ENCODE results near the gene WDR83. TPM values are rescaled to one million over a fixed set of nuclear protein-coding genes. Genes with fewer than 3 reads are reported as not detected.
"Not testable (repeated sequence)": the region's sequence is repeated elsewhere in the genome, so short reads cannot be mapped to it uniquely, and the experiment has no call there.

WDR83 gene
- total RNA-seq, 1 experiment from 2014 or later: 12.8 TPM

DNA sequence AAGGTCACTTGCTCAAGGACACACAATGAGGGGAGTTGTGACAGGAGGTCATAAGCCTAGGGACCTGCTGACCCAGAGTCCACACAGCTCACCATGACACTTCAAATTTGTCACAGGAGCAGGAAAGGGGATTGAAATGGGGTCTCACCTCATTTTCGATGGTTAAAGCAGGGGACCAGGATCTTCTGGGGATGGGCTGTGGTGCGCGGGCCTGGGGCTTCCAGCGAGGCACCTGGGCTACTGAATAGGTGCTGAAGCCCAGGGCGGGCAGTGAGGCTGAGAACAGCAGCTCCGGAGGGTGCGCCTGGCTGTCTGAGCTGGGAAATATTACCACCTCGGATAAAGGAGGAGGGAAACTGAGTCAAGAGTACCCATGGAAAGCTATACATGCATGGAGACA, 11.1 kb upstream of the WDR83 start:
- DNase-seq (ENCODE audit: low spot score): no peak

DNA sequence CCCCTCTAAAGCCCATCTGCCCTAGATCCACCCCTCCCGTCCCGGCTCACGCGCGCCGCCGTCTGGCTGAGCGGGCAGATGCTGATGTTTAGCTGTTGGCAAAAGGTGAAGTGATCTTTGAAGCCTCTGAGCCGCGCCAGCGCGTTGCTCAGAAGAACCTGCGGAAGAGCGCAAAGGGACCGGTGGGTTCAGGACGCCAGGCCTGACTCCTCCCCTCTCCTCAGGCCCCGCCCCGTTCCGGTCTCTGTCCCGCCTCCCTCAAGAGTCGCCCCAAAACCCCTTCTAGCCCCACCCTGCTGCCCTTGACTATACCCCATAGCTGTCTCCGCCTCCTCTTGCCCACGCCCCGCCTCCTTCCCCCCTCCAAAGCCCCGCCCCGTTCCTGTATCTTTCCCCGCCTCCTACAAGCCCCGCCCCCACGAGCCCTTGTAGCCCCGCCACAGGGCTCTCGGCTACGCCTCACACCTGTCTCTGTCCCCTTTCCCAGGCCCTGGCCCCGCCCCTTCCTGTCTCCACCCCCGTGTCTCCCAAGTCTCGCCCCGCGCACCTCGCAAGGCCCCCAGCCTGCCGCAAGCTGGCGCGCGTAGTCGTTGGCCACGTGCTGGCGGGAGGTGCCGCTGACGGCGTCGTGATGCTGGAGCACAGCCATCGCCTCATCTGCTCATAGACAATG, 9.6 kb upstream of the WDR83 start:
- DNase-seq (ENCODE audit: low spot score): no peak

DNA sequence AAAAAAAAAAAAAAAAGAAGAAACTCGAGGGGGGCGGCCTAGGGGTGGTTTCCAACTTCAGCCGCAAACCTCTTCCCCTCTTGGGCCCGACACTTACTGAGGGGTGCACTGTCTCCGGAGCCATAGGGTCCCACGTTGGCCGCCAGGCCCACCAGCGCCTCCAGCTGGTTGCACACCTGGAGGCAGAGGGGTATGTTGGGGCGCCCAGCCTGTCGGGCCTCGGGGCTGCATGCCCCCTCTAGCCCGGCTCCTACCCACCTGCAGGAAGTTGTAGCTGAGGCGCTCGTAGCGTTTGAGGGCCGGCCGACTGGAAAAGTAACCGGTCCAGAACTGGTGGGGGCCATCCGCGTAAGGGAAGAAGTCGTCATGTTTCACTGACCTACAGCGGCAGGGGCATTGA, 8.6 kb upstream of the WDR83 start:
- no peak for DNase-seq (ENCODE audit: low spot score)

DNA sequence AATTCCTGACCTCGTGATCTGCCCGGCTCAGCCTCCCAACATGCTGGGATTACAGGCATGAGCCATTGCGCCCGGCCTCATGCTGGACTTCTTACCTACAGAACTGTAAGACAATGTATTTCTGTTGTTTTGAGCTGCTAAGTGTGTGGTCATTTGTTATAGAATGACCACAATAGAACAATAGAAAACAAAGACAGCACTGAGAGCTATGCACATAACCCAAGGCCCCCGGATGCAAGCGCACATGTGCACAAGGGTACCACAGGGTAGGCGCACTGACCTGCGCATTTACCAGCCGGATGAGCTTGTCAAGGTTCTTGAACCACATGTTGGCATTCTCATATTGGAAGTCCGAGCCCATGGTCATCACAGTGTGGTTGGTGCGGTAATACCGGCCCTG, 5.6 kb upstream of the WDR83 start:
- no peak for DNase-seq (ENCODE audit: low spot score)

DNA sequence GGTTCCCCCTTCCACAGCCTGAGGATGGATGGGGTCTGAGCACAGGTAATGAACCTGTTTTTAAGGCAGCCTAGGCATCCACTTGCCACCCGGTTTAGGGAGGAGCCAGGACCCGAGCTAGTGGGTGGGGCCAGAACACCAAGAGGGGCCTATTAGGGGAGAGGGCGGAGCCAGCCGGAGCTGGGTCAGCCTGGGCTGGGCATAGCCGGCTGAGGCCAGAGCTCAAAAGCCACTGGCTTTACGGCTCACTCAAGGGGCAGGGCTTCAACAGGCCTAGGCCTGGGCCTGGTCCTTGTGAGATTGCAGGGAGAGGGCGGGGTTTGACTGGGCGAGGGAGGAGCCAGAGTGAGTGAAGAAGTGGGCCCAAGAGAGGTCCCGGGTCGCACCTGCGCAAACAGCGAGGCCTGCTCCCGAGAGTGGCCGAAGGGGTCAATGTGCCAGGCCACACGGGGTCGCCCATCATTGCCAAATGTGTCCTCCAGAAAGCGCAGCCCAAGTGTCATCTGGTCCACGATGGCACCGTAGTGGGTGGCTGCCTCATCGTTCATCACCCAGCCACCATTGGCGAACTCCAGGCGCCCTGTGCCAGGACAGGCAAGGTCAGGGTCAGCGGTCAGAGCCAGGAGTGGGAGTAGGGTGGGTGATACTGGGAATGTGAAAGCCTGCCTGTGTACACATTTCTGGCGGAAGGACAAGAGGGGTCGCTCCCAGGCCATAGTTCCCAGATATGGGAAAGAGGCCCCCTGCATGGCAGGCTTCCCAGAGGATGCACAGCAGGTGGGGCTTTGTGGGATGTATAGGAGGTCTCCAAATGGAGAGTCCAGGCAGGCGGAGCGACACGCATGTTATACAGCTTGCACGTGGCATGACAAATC, 2.0 kb upstream of the WDR83 start:
- no peak for DNase-seq (ENCODE audit: low spot score)

DNA sequence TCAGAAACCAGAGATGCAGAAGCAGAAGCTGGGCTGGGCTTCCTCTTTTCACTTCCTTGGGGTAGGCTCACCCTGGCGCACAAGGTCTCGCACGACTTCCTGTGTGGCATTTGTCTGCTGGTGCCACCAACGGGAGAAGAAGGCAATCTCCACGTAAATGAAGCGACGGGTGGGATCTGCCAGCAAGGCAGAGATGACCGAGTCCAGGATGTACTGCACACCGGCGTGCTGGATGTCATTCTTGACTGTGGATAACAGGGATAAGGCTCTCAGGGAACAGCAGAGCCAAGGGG, 1.4 kb upstream of the WDR83 start:
- DNase-seq (ENCODE audit: low spot score): no peak

DNA sequence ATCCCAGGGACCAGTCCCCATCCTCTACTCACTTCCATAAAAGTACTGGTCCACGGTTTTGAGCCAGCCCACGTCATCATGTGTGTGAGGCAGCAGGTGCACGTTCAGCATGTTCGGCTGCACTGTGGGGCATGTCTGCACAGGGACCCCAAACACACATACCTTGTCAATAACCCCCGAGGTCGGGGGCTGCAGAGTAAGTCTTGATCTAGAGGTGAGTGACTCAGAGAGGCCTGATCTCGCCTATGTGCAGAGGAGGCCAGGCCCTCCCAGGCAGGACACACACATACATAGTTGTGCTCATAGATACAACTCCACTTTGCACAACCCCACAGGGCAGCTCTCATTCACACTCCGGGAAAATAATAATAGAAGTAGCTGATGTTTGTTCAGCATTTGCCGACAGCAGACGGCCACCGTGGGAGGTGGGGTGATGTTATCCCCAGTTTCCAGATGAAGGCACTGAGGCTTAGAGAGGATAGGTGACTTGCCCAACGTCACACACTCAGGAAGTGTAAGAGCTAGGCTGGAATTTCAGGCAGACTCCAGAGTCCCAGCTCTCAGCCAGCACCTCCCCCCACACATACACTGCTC, 839 bp upstream of the WDR83 start:
- DNase-seq (ENCODE audit: low spot score): no peak

DNA sequence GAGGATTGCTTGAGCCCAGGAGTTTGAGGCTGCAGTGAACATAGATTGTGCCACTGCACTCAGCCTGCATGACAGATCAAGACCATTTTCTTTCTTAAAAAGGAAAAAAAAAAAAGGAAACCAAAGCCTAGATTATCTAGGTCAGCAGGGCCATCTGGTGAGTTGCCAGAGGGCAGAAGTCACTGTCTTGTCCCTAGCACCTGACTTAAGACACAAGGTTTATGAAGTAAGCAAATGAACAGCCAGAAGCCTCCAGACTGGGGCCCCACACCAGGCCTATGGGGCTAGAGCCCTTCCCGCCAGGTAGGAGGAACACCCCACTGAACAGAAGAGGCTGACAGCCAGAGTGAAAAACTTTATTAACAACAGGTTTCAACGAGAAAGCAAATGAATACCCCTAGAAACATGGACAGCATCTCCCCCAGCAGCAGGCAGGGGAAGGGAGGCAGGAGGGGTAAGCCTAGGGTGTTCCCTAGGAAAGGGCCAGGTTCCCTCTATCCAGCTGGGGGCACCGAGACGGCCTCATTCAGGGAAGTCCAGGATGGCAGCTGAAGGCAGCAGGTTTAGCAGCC, 1.2 kb downstream of the WDR83 start:
- no peak for DNase-seq (ENCODE audit: low spot score)

DNA sequence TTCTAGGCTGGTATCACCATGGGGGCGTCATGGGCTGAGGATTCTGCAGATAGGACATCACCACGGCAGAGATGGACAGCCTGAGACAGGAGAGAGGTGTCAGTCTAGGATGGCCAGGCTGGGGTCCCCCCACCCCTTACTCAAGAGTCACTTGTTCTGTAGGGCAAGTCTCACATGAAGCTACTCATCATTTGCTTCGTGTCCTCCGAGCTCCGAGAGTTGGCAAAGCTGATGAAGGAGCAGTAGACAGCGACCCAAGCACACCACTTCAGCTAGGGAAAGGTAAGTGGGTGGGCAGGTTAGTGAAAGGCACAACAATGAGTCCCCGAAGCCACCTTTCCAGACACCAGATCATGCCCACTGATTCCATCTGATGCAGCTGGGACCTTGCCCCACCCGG, 1.7 kb downstream of the WDR83 start:
- DNase-seq (ENCODE audit: low spot score): no peak

DNA sequence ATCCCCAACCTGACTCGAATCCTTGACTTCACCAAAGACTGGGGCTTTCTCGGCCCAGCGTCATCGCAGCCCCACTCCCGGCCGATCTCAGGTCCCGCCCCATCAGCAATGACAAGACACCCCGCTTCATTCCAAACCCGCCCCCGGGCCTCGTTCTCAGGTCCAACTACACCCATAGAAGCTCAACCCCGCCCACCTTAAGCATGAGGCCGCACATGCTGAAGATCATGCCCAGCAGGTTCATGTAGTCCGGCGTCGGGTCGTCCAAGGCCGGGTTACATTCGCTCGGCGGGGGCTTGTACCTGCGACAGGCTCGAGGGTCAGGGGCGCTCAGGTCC, 2.3 kb downstream of the WDR83 start:
- no peak for DNase-seq (ENCODE audit: low spot score)

DNA sequence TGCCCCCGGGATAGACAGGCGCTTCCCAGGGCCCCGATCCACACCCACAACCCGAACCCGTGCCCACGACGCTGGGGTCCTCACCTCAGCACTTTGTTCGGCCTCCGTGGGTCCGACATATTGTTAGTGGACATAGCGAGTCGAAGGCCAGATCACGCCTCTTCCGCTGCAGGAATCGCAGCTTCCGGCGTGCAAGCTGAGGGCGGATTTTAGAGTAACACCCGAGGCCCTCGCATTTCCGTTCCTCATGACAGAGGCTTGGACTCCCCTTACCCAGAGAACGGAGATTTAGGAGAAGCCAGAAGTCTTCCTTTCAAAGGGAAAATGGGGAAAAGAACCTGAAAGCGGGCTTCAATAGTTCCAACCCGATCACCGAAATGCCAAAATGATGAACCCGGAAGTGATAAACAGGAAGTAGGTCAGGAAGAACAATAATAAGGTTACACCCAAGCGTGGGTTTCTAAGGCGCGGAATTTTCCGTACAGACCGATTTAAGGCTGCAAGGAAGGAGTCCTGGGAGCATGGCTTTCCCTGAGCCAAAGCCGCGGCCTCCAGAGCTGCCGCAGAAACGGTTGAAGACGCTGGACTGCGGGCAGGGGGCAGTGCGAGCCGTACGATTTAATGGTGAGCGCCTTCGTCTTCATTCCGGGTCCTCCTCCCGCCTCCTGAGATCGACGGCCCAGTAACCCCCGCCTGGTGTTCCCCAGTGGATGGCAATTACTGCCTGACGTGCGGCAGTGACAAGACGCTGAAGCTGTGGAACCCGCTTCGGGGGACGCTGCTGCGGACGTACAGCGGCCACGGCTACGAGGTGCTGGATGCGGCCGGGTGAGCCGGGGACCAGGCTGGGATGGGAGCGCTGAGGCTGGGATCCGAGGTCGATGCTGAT, 2.9 kb downstream of the WDR83 start:
- peak; percentile 75 for DNase-seq (ENCODE audit: low spot score)

DNA sequence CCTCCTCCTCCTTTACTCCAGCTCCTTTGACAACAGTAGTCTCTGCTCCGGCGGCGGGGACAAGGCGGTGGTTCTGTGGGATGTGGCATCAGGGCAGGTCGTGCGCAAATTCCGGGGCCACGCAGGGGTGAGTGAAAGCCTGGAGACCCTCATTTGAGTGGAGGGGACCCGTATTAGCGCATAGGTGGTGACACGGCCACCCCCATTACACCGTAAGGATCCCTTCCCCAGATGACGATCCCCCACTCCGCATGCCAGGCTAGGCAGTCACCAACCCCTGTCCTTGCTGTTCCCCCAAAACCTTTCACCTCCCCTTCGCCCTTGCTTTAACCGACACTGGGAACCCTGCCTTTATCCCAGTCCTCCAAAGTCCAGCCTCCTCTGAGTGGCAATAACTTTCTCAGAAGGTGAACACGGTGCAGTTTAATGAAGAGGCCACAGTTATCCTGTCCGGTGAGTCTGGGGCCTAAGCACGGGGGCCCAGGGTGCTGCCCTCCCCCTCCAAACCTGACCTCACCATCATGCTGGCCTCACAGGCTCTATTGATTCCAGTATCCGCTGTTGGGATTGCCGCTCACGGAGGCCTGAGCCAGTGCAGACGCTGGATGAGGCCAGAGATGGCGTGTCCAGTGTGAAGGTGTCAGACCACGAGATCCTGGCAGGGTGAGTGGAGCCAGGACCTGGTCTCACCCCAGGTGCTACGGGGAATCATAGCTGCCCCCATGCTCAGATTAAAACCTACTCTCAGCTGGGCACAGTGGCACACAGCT, 3.7 kb downstream of the WDR83 start:
- no peak for DNase-seq (ENCODE audit: low spot score)

DNA sequence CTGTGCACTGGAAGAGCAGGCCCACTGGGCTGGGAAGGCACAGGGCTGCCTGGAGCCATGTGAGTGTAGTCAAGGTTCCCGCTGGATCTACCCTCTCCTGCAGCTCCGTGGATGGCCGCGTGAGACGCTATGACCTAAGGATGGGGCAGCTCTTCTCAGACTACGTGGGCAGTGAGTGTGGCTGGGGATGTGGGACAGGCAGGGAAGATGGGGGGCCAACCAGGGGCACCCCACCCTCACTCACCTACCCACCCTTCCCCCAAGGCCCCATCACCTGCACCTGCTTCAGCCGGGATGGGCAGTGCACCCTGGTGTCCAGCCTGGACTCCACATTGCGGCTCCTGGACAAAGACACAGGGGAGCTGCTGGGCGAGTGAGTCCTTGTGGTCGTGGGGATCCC, 6.1 kb downstream of the WDR83 start:
- no peak for DNase-seq (ENCODE audit: low spot score)

DNA sequence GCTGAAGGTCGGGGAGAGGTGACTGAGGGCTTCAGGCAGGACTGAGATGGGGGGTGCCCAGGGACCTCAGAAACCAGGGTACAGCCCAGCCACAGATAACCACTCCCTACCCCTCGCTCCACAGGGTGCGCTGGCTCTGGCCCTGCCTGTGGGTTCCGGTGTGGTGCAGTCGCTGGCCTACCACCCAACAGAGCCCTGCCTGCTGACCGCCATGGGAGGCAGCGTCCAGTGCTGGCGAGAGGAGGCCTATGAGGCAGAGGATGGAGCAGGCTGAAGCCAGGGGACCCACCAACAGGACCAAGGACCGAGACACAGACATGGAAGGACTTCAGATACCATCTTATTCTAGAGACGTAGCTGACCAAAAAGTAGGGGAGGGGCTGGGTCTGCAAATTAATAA, 8.8 kb downstream of the WDR83 start:
- no peak for DNase-seq (ENCODE audit: low spot score)

DNA sequence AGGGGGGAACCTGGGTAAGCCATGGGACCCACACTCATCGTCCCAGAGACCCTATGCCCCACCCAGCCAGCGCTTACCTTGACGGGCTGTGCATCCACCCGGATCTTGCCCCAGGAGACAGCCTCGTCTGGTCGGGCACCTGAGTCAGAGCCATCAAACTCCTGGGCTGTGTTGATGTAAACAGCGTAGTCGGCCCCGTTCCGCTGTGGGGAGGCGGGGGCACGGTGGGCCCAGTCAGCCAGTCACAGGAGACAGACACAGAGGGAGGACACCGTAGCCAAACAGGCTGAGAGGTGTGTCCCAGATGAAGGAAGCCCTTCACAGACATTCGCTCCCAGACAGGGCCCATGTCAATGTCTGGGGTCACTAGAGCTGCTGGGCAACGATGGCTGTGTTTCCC, 9.3 kb downstream of the WDR83 start:
- DNase-seq (ENCODE audit: low spot score): no peak

DNA sequence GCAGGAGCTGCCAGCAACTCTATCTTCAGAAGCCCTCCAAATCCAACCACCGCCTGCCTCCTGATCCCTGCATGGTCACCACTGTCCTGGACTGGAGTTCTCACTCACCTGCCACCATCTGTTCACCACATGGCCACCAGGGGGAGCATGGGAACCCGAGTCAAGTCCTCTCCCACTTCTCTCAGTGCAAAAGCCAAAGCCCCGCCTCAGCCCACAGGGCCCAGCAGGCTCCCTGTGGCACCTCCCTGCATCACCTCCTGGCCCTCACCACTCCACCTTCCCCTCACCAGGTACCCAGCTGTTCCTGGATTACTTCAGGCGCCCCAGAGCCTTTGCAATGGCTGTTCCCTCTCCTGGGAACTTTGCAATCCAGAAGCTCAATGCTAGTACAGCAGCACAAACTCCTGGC, 9.8 kb downstream of the WDR83 start:
- DNase-seq (ENCODE audit: low spot score): peak; percentile 72

DNA sequence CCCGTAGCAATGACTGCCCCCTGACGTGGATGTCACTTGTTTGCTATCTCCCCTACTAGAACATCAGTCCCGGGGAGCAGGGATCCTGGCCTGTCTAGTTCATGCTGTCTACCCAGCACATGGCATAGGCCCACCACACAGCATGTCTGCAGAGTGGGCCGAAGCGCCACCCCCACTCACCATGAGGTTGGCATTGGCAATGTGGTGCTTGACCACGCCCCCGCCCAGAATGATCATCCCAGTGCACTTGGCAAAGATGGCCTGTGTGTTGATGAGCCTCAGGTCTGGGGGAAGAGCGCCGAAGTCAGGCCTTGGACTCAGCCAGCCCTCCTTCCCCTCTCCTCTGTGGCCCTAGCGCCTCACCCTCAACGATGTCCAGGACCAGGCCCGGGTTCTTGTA, 10.3 kb downstream of the WDR83 start:
- DNase-seq (ENCODE audit: low spot score): no peak

DNA sequence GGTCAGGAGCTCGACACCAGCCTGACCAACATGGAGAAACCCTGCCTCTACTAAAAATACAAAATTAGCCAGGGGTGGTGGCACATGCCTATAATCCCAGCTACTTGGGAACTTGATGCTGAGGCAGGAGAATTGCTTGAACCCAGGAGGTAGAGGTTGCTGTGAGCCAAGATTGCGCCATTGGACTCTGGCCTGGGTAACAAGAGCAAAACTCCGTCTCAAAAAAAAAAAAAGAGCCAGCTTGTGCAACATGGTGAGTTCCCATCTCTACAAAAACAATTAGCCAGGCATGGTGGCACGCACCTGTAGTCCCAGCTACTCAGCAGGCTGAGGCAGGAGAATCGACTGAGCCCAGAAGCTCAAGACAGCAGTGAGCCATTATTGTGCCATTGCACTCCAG, 11.4 kb downstream of the WDR83 start:
- not testable (repeated sequence) for DNase-seq (ENCODE audit: low spot score)

DNA sequence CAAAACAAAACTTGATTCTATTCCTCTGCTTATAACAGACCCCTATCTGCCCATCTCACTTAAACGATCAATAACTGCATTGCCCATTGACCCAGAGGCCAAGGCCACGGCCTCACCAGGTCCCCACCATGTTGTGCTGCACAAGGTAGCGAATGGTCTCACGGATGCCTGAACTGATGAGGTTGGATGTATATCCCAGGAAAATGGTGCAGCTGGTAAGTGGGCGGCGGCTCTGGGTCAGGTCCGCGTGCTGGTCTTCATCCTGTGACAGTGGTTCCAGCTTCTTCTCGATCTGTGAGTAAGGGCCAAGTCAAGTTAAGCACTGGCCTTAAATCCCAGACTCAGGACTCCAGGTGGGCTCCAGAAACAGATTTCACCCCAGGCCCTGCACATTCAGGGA, 13.4 kb downstream of the WDR83 start:
- DNase-seq (ENCODE audit: low spot score): no peak

DNA sequence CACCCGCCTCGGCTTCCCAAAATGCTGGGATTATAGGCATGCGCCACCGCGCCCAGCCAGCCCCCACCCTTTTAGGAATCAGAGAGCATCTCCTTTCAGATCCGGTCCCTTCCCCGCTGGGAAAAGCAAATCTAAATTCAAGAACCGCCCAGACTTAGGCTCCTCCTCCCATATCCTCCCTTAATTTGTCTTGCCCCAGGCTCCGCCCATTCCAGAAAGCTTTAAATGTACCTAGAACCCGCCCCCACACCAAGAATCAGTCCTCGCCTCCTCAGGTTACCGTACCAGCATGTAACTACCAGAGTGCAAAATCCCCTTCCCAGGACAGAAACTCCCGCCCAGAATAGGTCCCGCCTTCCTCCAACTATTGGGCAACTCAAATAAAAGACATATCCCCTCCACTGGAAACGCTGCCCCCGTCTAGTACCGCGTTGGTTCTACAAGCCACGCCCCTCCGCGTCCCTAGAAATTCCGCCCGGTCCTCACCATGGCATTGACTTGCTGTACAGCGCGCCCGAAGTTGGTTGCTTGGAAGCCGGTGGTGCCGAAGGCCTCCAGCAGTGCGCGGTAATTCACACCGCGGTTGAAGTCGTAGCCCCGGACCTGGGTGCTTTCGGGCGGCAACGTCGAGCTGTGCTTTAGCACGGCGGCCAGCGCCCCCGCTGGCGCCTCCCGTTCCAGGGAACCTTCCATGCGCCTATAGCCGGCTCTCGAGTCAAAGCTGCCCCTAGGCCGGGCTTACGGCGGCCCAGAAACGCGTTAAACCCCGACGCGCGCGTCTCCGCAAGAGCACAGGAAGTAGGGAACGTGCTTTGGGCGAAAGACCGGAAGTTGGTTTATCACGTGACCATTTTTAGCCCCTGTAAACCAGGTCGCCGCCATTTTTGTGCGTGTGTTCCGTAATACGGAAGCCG, 14.7 kb downstream of the WDR83 start, which contains the start of gene DHPS:
Gene DHPS (minus strand): TSS at position 807 of the 914 bp plus-strand sequence. CDS start 114 bp downstream, at position 693.
- peak; percentile 97 for DNase-seq (ENCODE audit: low spot score)

Measured in H4 (cell line).